ENCODE measurements around the gene INAFM2.
A peak's percentile ranks its signal among the peaks of the same experiment; 100 is the strongest.

INAFM2 gene

GRCh38 chr15:40306908-40307307 is 16.6 kb upstream of the INAFM2 start:
- DNase-seq, result no peak

DNA sequence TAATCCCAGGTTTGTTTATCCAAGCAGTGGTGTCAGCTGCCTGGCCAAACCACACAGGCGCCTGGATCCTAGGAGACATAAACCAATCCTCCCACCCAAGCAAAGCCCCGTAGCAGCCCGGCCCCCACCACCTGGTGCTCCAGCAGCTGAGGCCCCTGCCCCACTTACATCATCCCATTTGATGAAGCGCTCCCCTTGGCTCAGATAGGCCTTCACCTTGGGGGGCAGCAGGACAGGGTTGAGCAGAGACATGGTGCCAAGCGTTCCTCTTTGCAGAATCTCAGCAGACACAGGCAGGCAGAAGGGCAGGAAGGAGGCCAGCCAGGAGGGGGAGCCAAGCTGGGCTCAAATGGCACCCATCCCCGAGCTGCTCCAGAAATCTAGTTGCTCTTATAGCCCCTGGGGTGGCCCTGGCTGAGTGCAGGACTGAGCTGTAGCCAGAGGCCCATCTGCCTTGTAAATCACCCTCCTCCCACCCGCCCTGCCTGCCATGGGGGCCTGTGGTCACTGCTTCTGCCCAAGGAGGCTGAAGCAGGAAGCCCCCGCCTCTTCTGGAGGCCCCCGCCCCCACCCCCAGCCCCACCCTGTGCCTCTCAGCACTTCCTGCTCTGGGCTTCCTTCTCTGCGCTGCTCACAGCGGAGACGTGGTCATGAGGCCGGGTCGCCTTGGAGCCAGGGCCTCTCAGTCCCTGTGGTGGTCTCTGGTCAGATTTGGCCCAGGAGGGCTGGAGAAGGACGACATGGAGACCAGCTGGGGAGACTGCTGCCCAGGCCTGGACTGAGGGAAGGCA is 15.9 kb upstream of the INAFM2 start, which contains the start of gene PLCB2:
PLCB2 (minus strand) TSS at position 515 of the 791 bp plus-strand sequence; CDS start at position 252, 263 bp downstream.
- peak in 9 of 14 donors; percentile 19 to 62 (median 33) for DNase-seq

- DNase-seq, result no peak
Measured at GRCh38 chr15:40309344-40309862, 14.1 kb upstream of the INAFM2 start.

DNA sequence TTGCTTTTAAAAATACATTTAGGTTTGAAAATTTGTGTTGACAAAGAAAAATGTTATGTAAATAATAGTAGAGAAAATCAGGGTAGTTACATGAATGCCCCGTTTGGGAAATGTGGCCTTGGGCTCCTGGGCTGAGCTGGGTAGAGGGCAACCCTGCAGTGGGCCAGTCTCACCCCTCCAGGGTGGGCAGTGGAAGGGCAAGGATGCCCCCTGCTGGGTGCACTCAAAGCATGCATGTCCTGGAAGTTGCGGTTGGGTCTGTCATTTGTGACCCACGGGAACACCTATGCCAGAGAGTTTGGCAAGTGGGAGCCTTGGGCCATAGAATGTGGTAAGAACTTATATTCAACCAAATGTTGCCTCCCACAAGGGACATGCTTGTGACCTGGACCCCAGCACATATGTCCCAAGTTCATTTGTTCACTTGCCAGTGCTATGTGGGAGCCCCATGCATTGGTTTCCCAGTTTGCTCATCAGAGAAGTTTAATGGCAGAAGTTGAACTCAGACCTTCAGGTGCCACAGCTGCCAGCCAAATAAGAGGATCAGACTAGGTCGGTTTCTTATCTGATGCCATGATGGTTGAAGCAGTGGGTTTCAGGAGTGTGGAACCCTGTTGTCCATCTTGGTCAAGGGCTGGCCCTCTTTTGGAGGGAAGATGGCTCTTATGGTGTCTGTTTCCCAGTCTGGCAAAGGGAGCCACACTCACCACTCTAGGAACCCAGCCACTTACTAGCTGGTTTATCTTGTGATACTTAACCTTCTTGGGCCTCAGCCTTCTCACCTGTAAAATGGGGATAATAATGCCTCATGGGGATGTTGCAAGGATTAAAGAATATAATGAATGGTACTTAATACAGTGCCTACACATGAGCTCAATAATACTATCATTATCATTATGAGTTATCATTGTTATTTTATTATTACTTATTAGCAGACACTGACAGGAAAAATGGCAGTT is 13.2 kb upstream of the INAFM2 start:
- DNase-seq, result peak in 7 of 14 donors; percentile 14 to 60 (median 31)

DNA sequence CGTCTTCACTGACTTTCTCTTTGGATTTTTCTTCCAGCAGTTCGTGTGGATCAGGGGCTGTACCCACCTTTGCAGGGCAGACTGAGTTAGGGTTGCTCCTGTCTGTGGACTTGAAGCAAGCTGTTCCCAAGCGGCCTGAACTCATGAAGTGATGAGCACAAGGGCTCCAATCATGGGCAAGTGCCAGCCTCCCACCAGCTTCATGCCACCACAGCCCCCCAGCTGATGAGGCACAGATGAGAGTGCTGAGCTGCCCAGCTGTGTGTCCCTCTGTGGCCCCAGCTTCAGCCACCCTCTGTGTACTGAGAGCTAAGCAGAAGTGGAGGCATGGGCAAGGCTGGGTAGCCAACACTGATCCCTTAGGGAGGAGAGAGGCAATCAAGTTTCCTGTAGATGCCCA is 12.5 kb upstream of the INAFM2 start:
- DNase-seq, result no peak

- no peak for DNase-seq
Measured at GRCh38 chr15:40312370-40313158, 10.9 kb upstream of the INAFM2 start.

GRCh38 chr15:40313531-40314398 is 9.7 kb upstream of the INAFM2 start:
- DNase-seq, result peak in 3 of 14 donors; percentile 15 to 64 (median 16)

- no peak for DNase-seq
Measured at GRCh38 chr15:40314723-40315276, 8.7 kb upstream of the INAFM2 start.

GRCh38 chr15:40316931-40317330 is 6.6 kb upstream of the INAFM2 start:
- DNase-seq, result no peak

DNA sequence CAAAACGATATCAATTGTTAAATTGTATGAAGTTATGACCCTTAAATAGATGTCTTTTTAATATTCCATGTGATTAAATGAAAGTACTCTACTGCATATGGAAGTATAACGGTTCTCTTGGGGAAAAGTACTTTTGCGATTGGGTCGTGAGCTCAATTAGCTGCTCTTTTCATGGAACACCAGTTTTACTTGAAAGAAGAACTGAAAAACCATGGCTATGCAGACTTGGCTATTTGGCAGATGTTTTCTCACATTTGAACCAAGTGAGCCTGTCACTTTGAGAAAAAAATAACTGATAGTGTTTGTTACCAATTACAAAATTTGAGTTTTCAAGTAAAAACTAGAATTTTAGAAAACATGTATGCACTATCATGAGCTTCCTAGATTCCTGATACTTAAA is 5.9 kb upstream of the INAFM2 start:
- no peak for DNase-seq

DNA sequence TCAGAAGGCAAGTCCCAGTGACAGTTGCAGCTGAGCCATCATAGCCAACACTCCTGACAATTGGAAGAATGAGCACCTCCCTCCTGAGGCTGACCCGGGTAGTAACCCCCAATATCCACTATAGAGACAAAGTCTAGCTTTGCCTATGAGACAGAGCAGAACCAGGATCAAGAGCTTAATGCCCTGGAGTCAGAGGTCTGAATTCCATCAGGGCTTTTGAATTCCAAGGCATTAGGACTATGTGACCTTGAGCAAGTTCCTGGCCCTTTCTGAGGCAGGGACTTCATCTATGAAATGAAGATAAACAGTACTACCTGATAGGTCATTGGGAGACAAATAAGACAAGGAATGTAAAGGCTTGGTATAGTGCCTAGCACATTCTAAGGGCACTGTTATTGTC is 3.1 kb upstream of the INAFM2 start:
- no peak for DNase-seq

- DNase-seq, result peak in 6 of 14 donors; percentile 15 to 64 (median 30)
Measured at GRCh38 chr15:40320931-40321371, 2.5 kb upstream of the INAFM2 start.

DNA sequence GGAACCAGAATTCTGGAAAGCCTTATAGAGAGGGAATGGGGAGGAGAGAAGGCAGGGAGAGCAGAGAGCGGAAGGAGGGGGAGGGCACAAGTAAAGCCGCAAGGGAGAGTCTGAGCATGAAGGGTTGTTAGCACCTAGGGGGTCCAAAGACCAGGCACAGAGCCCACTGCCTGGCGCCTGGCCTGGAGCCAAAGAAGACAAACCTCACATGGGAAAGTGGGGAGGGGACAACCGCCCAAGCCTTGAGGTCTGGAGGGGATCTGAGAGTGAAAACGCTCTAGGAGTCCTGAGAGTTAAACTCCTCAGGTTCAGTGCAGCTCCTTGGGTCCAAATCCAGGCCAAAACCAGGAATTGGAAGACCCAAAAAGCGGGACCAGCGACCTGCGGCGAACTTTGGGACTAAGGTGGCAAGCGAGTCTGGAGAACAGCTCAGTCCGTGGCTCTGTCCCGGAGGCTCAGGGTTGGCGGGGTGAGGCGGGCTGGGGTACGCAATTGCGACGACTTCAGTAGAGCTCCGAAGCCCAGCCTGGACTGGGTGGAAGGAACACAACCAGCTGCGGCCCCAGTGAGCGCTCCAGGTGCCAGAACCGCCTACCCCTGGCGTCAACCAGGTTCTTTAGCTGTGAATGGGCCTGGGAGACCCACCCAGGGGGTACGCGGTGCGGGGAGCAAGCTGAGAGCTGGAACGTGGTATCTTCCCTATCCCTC is 807 bp upstream of the INAFM2 start:
- DNase-seq, result no peak

DNA sequence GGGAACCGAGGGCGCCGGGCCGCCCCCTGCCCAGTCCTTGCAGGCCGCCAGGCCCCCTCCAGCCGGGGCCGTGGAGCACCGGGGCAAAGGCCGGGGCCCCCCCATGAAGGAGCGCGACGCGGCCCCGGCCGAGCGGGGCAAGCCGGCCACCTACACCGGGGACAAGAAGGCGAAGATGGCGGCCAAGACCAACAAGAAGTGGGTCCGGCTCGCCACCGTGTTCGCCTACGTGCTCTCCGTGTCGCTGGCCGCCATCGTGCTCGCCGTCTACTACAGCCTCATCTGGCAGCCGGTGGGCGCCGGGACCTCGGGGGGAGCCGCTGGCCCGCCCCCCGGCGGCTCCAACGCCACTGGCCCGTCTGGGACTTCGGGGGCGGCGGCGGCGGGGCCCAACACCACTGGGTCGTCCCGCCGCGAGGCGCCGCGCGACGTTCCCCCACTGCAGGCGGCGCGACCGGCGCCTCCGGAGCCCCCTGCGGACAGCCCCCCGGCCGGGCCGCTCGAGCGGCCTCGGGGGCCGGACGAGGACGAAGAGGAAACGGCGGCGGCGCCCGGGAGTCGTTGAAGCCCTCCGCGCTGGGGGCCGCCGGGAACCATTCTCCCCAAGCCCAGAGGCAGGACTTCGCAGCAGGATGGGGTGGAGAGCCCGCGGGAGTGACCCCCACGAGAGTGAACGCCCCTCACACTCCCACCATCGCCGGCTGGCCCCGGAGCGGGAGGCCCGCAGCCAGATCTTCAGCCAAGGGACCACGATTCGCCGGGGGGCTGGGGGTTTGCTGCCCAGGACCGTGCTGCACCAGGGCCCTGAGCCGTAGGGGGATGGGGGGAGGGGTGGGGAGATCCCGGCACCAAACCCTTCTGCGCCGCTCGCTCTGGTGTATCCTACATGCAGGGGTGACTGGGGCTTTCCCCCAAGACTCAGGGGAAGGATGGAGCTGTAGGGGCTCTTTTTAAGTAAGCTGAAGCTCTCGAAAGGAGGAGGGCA is 753 bp downstream of the INAFM2 start:
- peak in 4 of 14 donors; percentile 26 to 50 (median 34) for DNase-seq

- peak in 1 of 14 donors; percentile 36 for DNase-seq
Measured at GRCh38 chr15:40325188-40325587, 1.7 kb downstream of the INAFM2 start.

DNA sequence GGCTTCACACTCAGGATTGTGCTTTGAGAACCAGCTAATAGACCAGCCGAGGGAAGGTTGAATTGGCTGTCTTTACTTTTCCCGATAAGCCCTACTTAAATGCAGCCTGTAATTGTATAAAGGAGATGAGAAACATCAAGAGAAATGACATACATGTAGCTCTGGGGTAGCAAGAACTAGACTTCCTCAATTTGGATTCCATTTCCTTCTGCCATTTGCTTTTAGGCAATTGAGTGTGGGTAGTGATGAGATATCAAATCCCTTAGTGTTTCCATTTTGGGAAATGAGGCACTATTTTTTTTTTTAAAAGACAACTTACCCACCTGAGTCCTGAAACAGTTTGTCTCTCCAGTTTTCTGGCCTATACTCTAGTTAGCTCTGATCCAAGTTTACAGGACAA is 2.2 kb downstream of the INAFM2 start:
- no peak for DNase-seq

DNA sequence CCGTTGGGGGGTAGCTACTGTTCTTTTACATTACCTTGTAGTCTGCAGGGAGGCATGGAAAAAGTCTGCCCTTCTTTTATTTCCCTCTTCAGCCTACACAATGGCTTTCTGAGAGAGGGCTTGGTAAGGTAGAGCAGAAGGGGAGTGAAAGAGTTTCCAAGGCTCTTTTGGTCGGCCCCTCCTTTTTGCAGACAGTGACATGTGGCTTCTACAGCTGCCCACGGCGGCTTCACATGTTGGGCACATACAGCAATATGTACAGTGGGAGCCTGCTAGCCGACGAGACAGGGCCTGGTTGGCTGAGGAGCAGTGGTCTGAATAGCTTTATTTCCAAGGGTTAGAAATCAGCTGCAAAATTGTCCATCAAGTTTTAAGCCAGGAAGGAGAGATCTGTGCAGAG is 4.0 kb downstream of the INAFM2 start:
- no peak for DNase-seq

DNA sequence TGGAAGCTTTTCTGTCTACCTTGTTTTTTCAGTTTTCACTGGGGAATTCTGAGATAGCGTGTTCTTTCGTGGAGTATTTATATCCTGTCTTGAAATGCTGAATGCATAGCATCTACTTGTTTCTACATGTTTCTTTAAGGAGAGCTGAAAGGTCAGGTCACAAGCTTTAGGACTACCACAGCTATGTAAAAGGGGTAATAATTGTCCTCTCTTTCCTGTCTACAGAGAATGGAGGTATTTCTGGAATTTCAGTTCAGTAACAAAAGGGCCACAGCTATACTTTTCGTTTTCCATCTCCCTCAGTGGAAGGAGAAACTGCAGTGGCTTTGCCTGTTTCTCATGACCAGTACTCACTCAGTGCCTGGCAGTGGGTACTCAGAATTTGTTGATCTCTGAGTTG is 4.7 kb downstream of the INAFM2 start:
- no peak for DNase-seq

- no peak for DNase-seq
Measured at GRCh38 chr15:40328751-40329150, 5.3 kb downstream of the INAFM2 start.

Data from C1 segment of cervical spinal cord (tissue), 14 donors.